BE2C (cell line): ENCODE measurements around the gene RNASEL.

Experiments
- DNase-seq: peaks from one replicate; pipeline ENCODE4 v3.0.0-alpha.2; 2020
- H3K27me3 ChIP-seq: fragments of 250-450 bp; sonication (Bioruptor Pico); 2 replicates; pipeline ENCODE4 v1.5.1; 2020; ENCODE audit warnings: mild to moderate bottlenecking
- H3K36me3 ChIP-seq: fragments of 250-450 bp; sonication (Bioruptor Pico); 2 replicates; pipeline ENCODE4 v1.5.1; 2020; ENCODE audit warnings: mild to moderate bottlenecking
- H3K4me1 ChIP-seq: fragments of 250-450 bp; sonication (Bioruptor Pico); 2 replicates; pipeline ENCODE4 v1.5.1; 2020
- H3K4me3 ChIP-seq: 2 replicates; pipeline ENCODE4 v1.5.1; 2011; ENCODE audit warnings: low read depth, low read length
- H3K9me3 ChIP-seq: fragments of 250-450 bp; sonication (Bioruptor Pico); 2 replicates; pipeline ENCODE4 v1.5.1; 2020
- TF ChIP-seq, protein P1 (sequence below): IDR thresholded peaks from 2 replicates; pipeline ENCODE4 v1.5.1; 2012; ENCODE audit warnings: mild to moderate bottlenecking, low read depth, low read length

Gene RNASEL

DNA sequence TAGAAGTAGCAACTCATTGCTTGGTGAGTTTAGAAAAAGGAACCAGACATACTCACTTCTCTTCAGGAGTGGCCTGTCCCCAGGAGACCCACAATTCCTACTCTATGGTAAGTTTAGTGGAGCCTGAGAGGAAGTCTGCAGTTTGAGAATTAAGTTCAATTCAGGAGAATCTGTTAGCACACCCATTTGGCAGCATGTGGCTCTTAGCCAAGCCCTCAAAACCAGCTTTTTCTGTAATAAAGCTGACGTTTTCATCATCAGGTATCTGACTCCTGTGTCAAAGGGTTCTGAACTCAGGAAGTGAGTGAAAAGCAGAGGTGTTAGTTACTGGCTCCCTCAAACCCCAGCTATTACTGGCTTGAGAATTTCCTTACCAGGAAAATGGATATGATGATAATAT lies 35.5 kb upstream of the RNASEL start:
- H3K9me3 ChIP-seq = no peaks in the 10 kb centered on the region
- H3K36me3 ChIP-seq = no peaks in the 10 kb centered on the region
- TF ChIP-seq, protein P1, sequence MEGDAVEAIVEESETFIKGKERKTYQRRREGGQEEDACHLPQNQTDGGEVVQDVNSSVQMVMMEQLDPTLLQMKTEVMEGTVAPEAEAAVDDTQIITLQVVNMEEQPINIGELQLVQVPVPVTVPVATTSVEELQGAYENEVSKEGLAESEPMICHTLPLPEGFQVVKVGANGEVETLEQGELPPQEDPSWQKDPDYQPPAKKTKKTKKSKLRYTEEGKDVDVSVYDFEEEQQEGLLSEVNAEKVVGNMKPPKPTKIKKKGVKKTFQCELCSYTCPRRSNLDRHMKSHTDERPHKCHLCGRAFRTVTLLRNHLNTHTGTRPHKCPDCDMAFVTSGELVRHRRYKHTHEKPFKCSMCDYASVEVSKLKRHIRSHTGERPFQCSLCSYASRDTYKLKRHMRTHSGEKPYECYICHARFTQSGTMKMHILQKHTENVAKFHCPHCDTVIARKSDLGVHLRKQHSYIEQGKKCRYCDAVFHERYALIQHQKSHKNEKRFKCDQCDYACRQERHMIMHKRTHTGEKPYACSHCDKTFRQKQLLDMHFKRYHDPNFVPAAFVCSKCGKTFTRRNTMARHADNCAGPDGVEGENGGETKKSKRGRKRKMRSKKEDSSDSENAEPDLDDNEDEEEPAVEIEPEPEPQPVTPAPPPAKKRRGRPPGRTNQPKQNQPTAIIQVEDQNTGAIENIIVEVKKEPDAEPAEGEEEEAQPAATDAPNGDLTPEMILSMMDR = no peak
- no peaks in the 10 kb centered on the region for H3K27me3 ChIP-seq
- DNase-seq = no peak
- peaks cover 59% of the 10 kb centered on the region for H3K4me1 ChIP-seq
- H3K4me3 ChIP-seq = no peak overlapping the region

DNA sequence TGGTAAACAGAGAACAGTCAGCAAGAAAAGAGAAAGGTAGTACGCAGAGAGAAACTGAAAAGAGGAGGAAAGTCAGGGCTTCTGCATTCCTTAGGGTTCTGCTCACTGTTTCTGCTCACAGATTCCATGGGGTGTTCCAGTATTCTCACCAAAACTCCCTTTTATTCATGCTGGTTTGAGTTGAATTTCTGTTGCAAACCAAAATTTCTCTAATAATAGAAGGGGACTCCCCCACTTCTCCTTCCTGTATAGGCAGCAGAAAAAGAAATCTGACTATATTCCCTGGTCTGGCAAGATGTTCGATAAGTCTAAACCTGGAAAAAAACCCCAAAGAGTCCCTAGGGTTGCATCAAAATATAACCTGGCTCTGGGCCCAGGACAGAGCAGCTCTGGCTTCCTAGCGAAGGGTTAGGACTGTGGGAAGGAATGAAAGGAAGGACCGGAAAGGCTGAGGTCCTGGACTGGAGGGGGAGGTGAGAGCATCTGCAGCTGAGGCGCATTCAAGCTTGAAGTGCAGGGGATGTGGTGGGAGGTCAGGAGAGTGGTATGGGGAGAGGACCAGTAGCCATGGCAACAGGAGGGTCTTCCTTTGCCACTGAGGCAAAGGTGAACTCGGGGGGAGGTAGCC lies 34.0 kb upstream of the RNASEL start:
- no peaks in the 10 kb centered on the region for H3K27me3 ChIP-seq
- peaks cover 57% of the 10 kb centered on the region for H3K4me1 ChIP-seq
- no peak overlapping the region for H3K4me3 ChIP-seq
- no peak for DNase-seq
- no peaks in the 10 kb centered on the region for H3K36me3 ChIP-seq
- TF ChIP-seq, protein P1 = no peak
- H3K9me3 ChIP-seq = no peaks in the 10 kb centered on the region

DNA sequence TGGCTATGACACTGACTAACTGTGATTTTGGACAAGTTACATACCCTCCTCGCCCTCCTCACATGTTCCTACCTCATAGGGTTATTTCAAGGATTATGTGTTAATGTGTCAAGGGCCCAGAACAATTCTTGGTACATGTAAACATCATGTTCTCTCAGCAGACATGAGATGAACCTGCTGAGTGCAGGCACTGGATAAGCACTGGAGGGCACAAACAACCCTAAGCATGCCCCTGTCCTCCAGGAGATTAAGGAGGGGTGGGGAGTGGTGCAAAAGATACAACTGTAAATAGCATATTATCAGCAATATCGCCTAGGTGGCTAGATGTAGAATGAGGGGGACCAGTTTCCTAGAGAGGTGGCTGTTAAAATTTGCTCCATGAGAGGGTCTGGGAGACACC lies 32.9 kb upstream of the RNASEL start:
- H3K9me3 ChIP-seq = no peaks in the 10 kb centered on the region
- no peak overlapping the region for H3K4me3 ChIP-seq
- H3K36me3 ChIP-seq = no peaks in the 10 kb centered on the region
- TF ChIP-seq, protein P1 = no peak
- peaks cover 57% of the 10 kb centered on the region for H3K4me1 ChIP-seq
- no peak for DNase-seq
- H3K27me3 ChIP-seq = no peaks in the 10 kb centered on the region

DNA sequence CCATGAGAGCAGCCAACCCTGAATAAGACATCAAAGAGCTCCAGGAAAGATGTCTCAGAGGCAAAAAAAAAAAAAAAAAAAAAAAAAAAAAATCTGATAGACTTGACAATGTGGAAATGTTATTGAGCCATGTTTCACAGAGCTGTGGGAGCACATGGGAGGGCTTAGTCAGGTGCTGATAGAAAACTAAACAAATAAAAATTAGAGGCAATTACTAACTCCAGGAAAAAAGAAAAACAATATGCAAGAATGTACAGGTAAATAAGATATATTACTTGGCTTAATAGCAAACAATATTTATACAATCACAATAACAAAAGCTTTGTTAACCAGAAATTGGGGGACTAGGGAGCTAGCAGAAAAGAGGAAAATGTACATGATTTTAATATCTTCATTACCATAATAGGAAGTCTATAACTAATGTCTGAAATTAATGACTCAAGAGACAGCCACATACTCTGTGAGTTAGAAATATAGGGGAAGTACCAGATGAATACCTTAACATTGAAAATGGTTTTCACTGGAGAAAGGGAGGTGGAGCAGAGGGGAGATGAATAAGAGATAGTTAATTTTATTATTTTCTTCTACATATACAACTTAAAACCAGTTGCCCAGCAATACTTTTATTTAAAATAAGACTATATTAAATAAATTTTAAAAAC lies 32.0 kb upstream of the RNASEL start:
- H3K27me3 ChIP-seq = no peaks in the 10 kb centered on the region
- DNase-seq = no peak
- H3K36me3 ChIP-seq = no peaks in the 10 kb centered on the region
- TF ChIP-seq, protein P1 = no peak
- no peaks in the 10 kb centered on the region for H3K9me3 ChIP-seq
- H3K4me1 ChIP-seq = peaks cover 54% of the 10 kb centered on the region
- no peak overlapping the region for H3K4me3 ChIP-seq

DNA sequence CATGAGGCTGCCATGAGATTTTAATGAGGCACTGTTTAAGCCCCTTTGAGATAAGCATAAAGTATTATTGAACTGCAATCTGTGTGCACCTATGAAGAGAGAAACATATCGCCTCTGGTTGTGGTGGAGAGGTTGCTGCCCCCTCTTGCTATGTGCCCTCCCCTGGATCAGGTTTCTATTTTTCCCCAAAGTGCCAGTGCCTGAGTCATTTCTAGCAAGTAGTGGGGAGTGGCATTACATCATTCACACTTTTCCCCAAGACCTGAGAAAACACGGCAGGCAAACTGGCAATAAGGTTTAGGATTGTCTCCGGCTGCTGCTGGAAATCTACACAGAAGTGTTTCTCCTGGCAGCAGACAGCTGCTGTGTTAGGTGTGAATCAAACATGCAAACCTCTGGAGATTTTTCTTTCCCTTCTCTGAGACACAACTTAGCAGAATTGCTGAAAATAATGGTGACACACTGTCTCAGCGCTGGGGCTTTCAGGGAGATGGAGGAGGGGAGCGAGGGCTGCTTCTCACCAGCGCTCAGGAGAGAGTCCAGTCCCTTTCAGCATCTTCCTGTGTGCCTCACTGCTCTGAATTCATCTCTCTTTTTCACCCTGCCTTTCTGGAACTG lies 28.8 kb upstream of the RNASEL start:
- H3K9me3 ChIP-seq = no peaks in the 10 kb centered on the region
- no peak overlapping the region for H3K4me3 ChIP-seq
- TF ChIP-seq, protein P1 = no peak
- no peaks in the 10 kb centered on the region for H3K36me3 ChIP-seq
- DNase-seq = no peak
- peaks cover 27% of the 10 kb centered on the region for H3K4me1 ChIP-seq
- no peaks in the 10 kb centered on the region for H3K27me3 ChIP-seq

DNA sequence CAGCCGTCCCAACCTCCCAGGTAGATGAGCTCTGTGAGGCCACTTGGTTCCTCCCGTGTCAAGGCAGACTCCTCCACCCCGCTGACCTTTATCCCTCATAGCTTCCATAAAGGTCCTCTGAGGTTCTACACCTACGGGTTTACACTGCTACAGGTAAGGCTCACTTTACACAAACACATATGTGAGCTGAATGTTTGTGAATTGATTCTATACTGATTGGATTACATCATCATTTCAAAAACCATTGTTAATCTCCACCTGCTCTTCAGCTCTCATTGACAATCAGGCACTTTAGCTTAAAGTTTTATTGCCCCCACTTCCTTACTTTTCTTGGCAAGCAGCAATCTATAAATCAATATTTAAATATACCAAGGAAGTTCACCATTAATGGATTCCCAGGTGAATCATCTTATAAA lies 28.0 kb upstream of the RNASEL start:
- Histone ChIP-seq H3K9me3 (no peaks in the 10 kb centered on the region), H3K4me3 (no peak overlapping the region), H3K36me3 (no peaks in the 10 kb centered on the region), H3K27me3 (no peaks in the 10 kb centered on the region), H3K4me1 (peaks cover 33% of the 10 kb centered on the region)
- TF ChIP-seq, protein P1 = no peak
- no peak for DNase-seq
